IMR-90 (cell line): ENCODE measurements around the gene SEMA5A. TPM values are rescaled to one million over a fixed set of nuclear protein-coding genes. Genes with fewer than 3 reads are reported as not detected.
A peak's percentile ranks its signal among the peaks of the same experiment; 100 is the strongest.

Source experiments
- ATAC-seq: fragments of 200-7000 bp; cut with Tn5 transposase; 2 replicates; pipeline ENCODE4 v1.9.1; 2020; ENCODE audit warnings: low read depth, mild to moderate bottlenecking, moderate library complexity
- BruUV-seq: library from RNA; stranded (reverse); fragments of 400-500 nt; replicated peaks from 2 replicates; lab custom pipeline; 2021; lab: Mats Ljungman, UMichigan
- CTCF ChIA-PET: fragments of 300-600 bp; formaldehyde crosslinking; extraction: SDS; loops from one replicate; lab custom pipeline; 2021; ENCODE audit warnings: antibody characterized with exemption; lab: Yijun Ruan, JAX
- POLR2A ChIA-PET: fragments of 300-600 bp; sonication (Branson Sonifier 250); formaldehyde crosslinking; loops from one replicate; lab custom pipeline; 2022; ENCODE audit warnings: antibody characterized with exemption; ENCODE audit not compliant: unreplicated experiment; lab: Charles Lee
- DNase-seq: peaks from one replicate; pipeline ENCODE4 v3.0.0; 2013
- H2AFZ ChIP-seq: replicated peaks from 2 replicates; pipeline ENCODE3; 2013; ENCODE audit warnings: low read length, mild to moderate bottlenecking; ENCODE audit not compliant: poor library complexity
- H2AK5ac ChIP-seq: 2 replicates; pipeline ENCODE4 v1.6.1; 2013; ENCODE audit warnings: low read depth, low read length, inconsistent platforms
- H2AK9ac ChIP-seq: replicated peaks from 2 replicates; pipeline ENCODE3; 2013; ENCODE audit warnings: mild to moderate bottlenecking, low read depth, low read length, moderate library complexity; ENCODE audit not compliant: poor library complexity
- H2BK120ac ChIP-seq: 2 replicates; pipeline ENCODE4 v1.6.1; 2013; ENCODE audit warnings: low read depth, low read length, inconsistent platforms
- H2BK15ac ChIP-seq: 3 replicates; pipeline ENCODE4 v1.6.1; 2013; ENCODE audit warnings: low read depth, low read length, inconsistent platforms
- H2BK20ac ChIP-seq: 2 replicates; pipeline ENCODE4 v1.6.1; 2013; ENCODE audit warnings: low read depth, mild to moderate bottlenecking, inconsistent platforms, low read length, moderate library complexity
- H2BK5ac ChIP-seq: 2 replicates; pipeline ENCODE4 v1.6.1; 2013; ENCODE audit warnings: mild to moderate bottlenecking, low read depth, low read length, inconsistent platforms; ENCODE audit not compliant: poor library complexity, severe bottlenecking
- H3K14ac ChIP-seq: replicated peaks from 2 replicates; pipeline ENCODE4 v1.6.1; 2013; ENCODE audit warnings: low read depth, low read length, inconsistent platforms
- H3K18ac ChIP-seq: 2 replicates; pipeline ENCODE4 v1.6.1; 2013; ENCODE audit warnings: low read depth, low read length, control low read depth
- H3K23ac ChIP-seq: 2 replicates; pipeline ENCODE4 v1.6.1; 2013; ENCODE audit warnings: low read depth, low read length, inconsistent platforms
- H3K27ac ChIP-seq: 2 replicates; pipeline ENCODE4 v1.5.1; 2013; ENCODE audit warnings: mild to moderate bottlenecking, control low read depth, low read length; ENCODE audit not compliant: insufficient read depth
- H3K27me3 ChIP-seq: 2 replicates; pipeline ENCODE4 v1.6.1; 2013; ENCODE audit warnings: low read length; ENCODE audit not compliant: control insufficient read depth, insufficient read depth
- H3K36me3 ChIP-seq: 2 replicates; pipeline ENCODE4 v1.6.1; 2013; ENCODE audit warnings: low read length, mixed read lengths; ENCODE audit not compliant: control insufficient read depth, insufficient read depth
- H3K4ac ChIP-seq: 2 replicates; pipeline ENCODE4 v1.6.1; 2013; ENCODE audit warnings: low read depth, low read length, inconsistent platforms
- H3K4me1 ChIP-seq: 2 replicates; pipeline ENCODE4 v1.6.1; 2013; ENCODE audit warnings: low read length, mixed read lengths; ENCODE audit not compliant: control insufficient read depth, insufficient read depth
- H3K4me2 ChIP-seq: 2 replicates; pipeline ENCODE4 v1.6.1; 2013; ENCODE audit warnings: low read depth, mild to moderate bottlenecking, control low read depth, low read length, moderate library complexity
- H3K4me3 ChIP-seq: 2 replicates; pipeline ENCODE4 v1.5.1; 2013; ENCODE audit warnings: low read depth, mild to moderate bottlenecking, control low read depth, low read length, moderate library complexity; ENCODE audit not compliant: insufficient read depth
- H3K56ac ChIP-seq: 2 replicates; pipeline ENCODE4 v1.6.1; 2013; ENCODE audit warnings: low read length, inconsistent platforms; ENCODE audit not compliant: insufficient read depth; ENCODE audit errors: extremely low read depth
- H3K79me1 ChIP-seq, 2 experiments: 2 replicates each; pipeline ENCODE4 v1.6.1; 2013; ENCODE audit warnings: low read length in 2 of 2, inconsistent platforms in 1 of 2, low read depth in 1 of 2
- H3K9ac ChIP-seq: 2 replicates; pipeline ENCODE4 v1.6.1; 2013; ENCODE audit warnings: low read depth, low read length, control low read depth
- H3K9me1 ChIP-seq: 2 replicates; pipeline ENCODE4 v1.6.1; 2013; ENCODE audit warnings: low read length, inconsistent platforms; ENCODE audit not compliant: insufficient read depth
- H3K9me3 ChIP-seq: 2 replicates; pipeline ENCODE4 v1.6.1; 2013; ENCODE audit warnings: low read length; ENCODE audit not compliant: control insufficient read depth, insufficient read depth
- H4K20me1 ChIP-seq: 2 replicates; pipeline ENCODE4 v1.6.1; 2013; ENCODE audit warnings: low read length, inconsistent platforms; ENCODE audit not compliant: insufficient read depth
- H4K5ac ChIP-seq: 2 replicates; pipeline ENCODE4 v1.6.1; 2013; ENCODE audit warnings: mild to moderate bottlenecking, low read depth, low read length, control low read depth
- H4K8ac ChIP-seq, 2 experiments: 2 replicates each; pipeline ENCODE4 v1.6.1; 2013; ENCODE audit warnings: low read depth in 2 of 2, low read length in 2 of 2, control low read depth in 1 of 2, inconsistent platforms in 1 of 2
- H4K91ac ChIP-seq: 2 replicates; pipeline ENCODE4 v1.6.1; 2013; ENCODE audit warnings: low read depth, low read length, inconsistent platforms; ENCODE audit not compliant: insufficient read depth
- BHLHE40 ChIP-seq: fragments of 150-350 bp; IDR thresholded peaks from 2 replicates; pipeline ENCODE4 v1.6.1; 2016; ENCODE audit warnings: mild to moderate bottlenecking, low read depth, low read length
- CEBPB ChIP-seq: IDR thresholded peaks from 2 replicates; pipeline ENCODE4 v1.6.1; 2012; ENCODE audit warnings: low read depth, low read length, improper control_type of control experiment
- CHD1 ChIP-seq: IDR thresholded peaks from 2 replicates; pipeline ENCODE4 v1.6.1; 2012; ENCODE audit warnings: low read depth, low read length, improper control_type of control experiment
- ELK1 ChIP-seq: fragments of 150-350 bp; IDR thresholded peaks from 2 replicates; pipeline ENCODE4 v1.6.1; 2016; ENCODE audit warnings: low read depth, mild to moderate bottlenecking, low read length, moderate library complexity, borderline replicate concordance
- FOS ChIP-seq: fragments of 150-350 bp; IDR thresholded peaks from 2 replicates; pipeline ENCODE4 v1.6.1; 2016; ENCODE audit warnings: low read depth, low read length
- MAFK ChIP-seq: IDR thresholded peaks from 2 replicates; pipeline ENCODE4 v1.6.1; 2012; ENCODE audit warnings: low read depth, low read length, improper control_type of control experiment
- MAZ ChIP-seq: IDR thresholded peaks from 2 replicates; pipeline ENCODE4 v1.6.1; 2012; ENCODE audit warnings: low read depth, mild to moderate bottlenecking, low read length, improper control_type of control experiment, moderate library complexity, borderline replicate concordance
- MXI1 ChIP-seq: IDR thresholded peaks from 2 replicates; pipeline ENCODE4 v1.6.1; 2012; ENCODE audit warnings: low read depth, mild to moderate bottlenecking, low read length, moderate library complexity, borderline replicate concordance
- RAD21 ChIP-seq: IDR thresholded peaks from 2 replicates; pipeline ENCODE4 v1.6.1; 2012; ENCODE audit warnings: low read length, improper control_type of control experiment
- RCOR1 ChIP-seq: IDR thresholded peaks from 2 replicates; pipeline ENCODE4 v1.6.1; 2012; ENCODE audit warnings: mild to moderate bottlenecking, low read length, improper control_type of control experiment; ENCODE audit not compliant: insufficient replicate concordance
- RFX5 ChIP-seq: IDR thresholded peaks from 2 replicates; pipeline ENCODE4 v1.8.0; 2012; ENCODE audit warnings: low read depth, mild to moderate bottlenecking, low read length, moderate library complexity
- SMC3 ChIP-seq: fragments of 150-350 bp; IDR thresholded peaks from 2 replicates; pipeline ENCODE4 v1.6.1; 2016; ENCODE audit warnings: low read depth, mild to moderate bottlenecking, antibody characterized with exemption, low read length, moderate library complexity
- USF2 ChIP-seq: fragments of 150-350 bp; IDR thresholded peaks from 2 replicates; pipeline ENCODE4 v1.6.1; 2017; ENCODE audit warnings: mild to moderate bottlenecking, antibody characterized with exemption, low read length, low read depth
- WGBS, 2 experiments: methylation state at CpG; one replicate each; pipeline versions ENCODE4 v1.1.5 to v1.1.7; 2013; ENCODE audit warnings: missing lambda C conversion rate in 2 of 2; ENCODE audit not compliant: insufficient read length in 1 of 2; ENCODE audit errors: extremely low coverage in 2 of 2; 5-methylcytosine and 5-hydroxymethylcytosine counted together
- dilution Hi-C: fragments of 300-500 bp; cut with HindIII; formaldehyde crosslinking; loops from one replicate; pipeline ENCODE4 v1.14.3; 2018; ENCODE audit warnings: low sequenced_read_pairs; ENCODE audit not compliant: unreplicated experiment
- in situ Hi-C: fragments of 300-500 bp; cut with MboI; formaldehyde crosslinking; loops from 3 replicates; pipeline ENCODE4 v1.14.3; 2019; ENCODE audit warnings: low sequenced_read_pairs, inconsistent platforms, mixed read lengths
- intact Hi-C: fragments of 100-400 bp; cut with micrococcal nuclease; formaldehyde crosslinking; loops from 2 replicates; pipeline ENCODE4 v1.10.0; 2022
- polyA plus RNA-seq, 3 experiments: library from polyadenylated mRNA; depleted of rRNA; stranded (reverse); fragments of >200 nt; gene quantifications; 2 replicates each; pipeline ENCODE4 v1.2.3, GENCODE V29; 2012; ENCODE audit warnings: low replicate concordance in 1 of 3
- total RNA-seq: library from RNA; depleted of rRNA; stranded (reverse); fragments of >200 nt; gene quantifications from 2 replicates; pipeline ENCODE4 v1.2.3, GENCODE V29; 2012
- TF ChIP-seq, protein P1 (sequence below): conservative IDR thresholded peaks from 2 replicates; pipeline ENCODE4 v1.5.1; 2012; ENCODE audit warnings: mild to moderate bottlenecking, low read depth, low read length, improper control_type of control experiment

Gene SEMA5A
- total and polyA plus RNA-seq, 2 of the 4 experiments (the other 2 are of a cell fraction), result 8.2 to 9.9 TPM

DNA sequence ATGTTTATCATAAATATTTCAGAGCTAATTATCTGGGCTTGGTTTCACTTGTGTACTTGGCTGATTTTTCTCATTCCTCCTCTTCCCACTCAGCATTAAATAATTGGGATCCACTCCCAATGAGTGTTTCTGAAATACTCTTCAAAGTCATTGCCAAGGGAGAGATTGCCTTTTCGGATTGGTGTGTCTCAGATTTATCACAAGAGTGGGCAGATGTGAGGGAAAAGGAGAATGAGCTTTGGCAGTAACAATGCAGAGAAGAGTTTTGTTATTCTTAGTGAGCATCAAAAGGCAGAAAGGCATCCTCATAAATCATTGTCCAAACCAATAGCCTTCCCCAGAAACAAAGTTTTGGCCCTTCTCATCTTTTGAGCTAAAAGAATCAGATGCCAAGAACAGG lies 79.2 kb downstream of the SEMA5A start:
- dilution Hi-C loops, result no loop called here
- H4K91ac ChIP-seq, result no peak overlapping the region
- H2BK120ac ChIP-seq, result no peak overlapping the region
- intact Hi-C loops, result no loop called here
- H2BK5ac ChIP-seq, result no peak overlapping the region
- TF ChIP-seq MAZ (no peak), BHLHE40 (no peak), RAD21 (no peak), USF2 (no peak), CEBPB (no peak), FOS (no peak), CHD1 (no peak), RFX5 (no peak), MAFK (no peak), ELK1 (no peak), SMC3 (no peak), MXI1 (no peak), RCOR1 (no peak)
- TF ChIP-seq, protein P1, sequence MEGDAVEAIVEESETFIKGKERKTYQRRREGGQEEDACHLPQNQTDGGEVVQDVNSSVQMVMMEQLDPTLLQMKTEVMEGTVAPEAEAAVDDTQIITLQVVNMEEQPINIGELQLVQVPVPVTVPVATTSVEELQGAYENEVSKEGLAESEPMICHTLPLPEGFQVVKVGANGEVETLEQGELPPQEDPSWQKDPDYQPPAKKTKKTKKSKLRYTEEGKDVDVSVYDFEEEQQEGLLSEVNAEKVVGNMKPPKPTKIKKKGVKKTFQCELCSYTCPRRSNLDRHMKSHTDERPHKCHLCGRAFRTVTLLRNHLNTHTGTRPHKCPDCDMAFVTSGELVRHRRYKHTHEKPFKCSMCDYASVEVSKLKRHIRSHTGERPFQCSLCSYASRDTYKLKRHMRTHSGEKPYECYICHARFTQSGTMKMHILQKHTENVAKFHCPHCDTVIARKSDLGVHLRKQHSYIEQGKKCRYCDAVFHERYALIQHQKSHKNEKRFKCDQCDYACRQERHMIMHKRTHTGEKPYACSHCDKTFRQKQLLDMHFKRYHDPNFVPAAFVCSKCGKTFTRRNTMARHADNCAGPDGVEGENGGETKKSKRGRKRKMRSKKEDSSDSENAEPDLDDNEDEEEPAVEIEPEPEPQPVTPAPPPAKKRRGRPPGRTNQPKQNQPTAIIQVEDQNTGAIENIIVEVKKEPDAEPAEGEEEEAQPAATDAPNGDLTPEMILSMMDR, result no peak
- H3K56ac ChIP-seq, result no peak overlapping the region
- no peak overlapping the region for H4K8ac ChIP-seq
- H3K9ac ChIP-seq, result no peak overlapping the region
- H2AFZ ChIP-seq, result no peak overlapping the region
- H3K4me1 ChIP-seq, result peaks cover 4% of the 10 kb centered on the region
- BruUV-seq, result no TSS peak
- H4K20me1 ChIP-seq, result peaks cover 3% of the 10 kb centered on the region; the same call in 1 of the 2 replicates
- no peaks in the 10 kb centered on the region for H3K36me3 ChIP-seq
- peak overlapping the region; percentile 16; the same call in 1 of the 2 replicates for H3K23ac ChIP-seq
- H3K27ac ChIP-seq, result no peak overlapping the region
- no peak overlapping the region for H2AK9ac ChIP-seq
- ChIA-PET CTCF (no interaction called here), POLR2A (no interaction called here)
- peaks cover 3 to 37% of the 10 kb centered on the region in 2 experiments; a peak in 3 of 4 replicates for H3K79me1 ChIP-seq
- peaks cover 4% of the 10 kb centered on the region; the same call in 1 of the 2 replicates for H3K9me1 ChIP-seq
- H2AK5ac ChIP-seq, result no peak overlapping the region
- no peak overlapping the region for H3K14ac ChIP-seq
- in situ Hi-C loops, result no loop called here
- no peak overlapping the region for H2BK15ac ChIP-seq
- H3K9me3 ChIP-seq, result no peaks in the 10 kb centered on the region
- ATAC-seq, result no peak
- no peak overlapping the region for H3K4me2 ChIP-seq
- no peak overlapping the region for H3K4ac ChIP-seq
- H3K18ac ChIP-seq, result no peak overlapping the region
- H2BK20ac ChIP-seq, result no peak overlapping the region
- H3K4me3 ChIP-seq, result no peak overlapping the region
- no CpG with 5 or more reads among the region's 1 CpG for WGBS, 2 experiments
- DNase-seq, result no peak
- H4K5ac ChIP-seq, result no peak overlapping the region
- H3K27me3 ChIP-seq, result no peaks in the 10 kb centered on the region
